H1 (cell line): ENCODE measurements around the gene DIP2C. TPM values are rescaled to one million over a fixed set of nuclear protein-coding genes. Genes with fewer than 3 reads are reported as not detected.
A peak's percentile ranks its signal among the peaks of the same experiment; 100 is the strongest.

Source experiments
- CTCF ChIA-PET: fragments of 300-600 bp; sonication (Branson Sonifier 250); formaldehyde crosslinking; loops from one replicate; lab custom pipeline; 2021; ENCODE audit not compliant: partially characterized antibody; lab: Charles Lee
- POLR2A ChIA-PET: fragments of 300-600 bp; sonication (Branson Sonifier 250); formaldehyde crosslinking; loops from one replicate; lab custom pipeline; 2021; ENCODE audit warnings: inconsistent platforms; ENCODE audit not compliant: partially characterized antibody; lab: Charles Lee
- DNase-seq, 2 experiments: peaks; one replicate each; pipeline versions ENCODE4 v3.0.0 to v3.0.0-alpha.2; 2010 to 2022; ENCODE audit warnings: low spot score in 2 of 2, low read depth in 1 of 2, mixed read lengths in 1 of 2
- FAIRE-seq: peaks from 2 replicates; lab custom pipeline; 2011; peaks lifted over from hg19 to GRCh38; lab: Jason Lieb, UNC
- H2AFZ ChIP-seq: 2 replicates; pipeline ENCODE4 v1.8.1; 2012; ENCODE audit warnings: low read length, inconsistent platforms
- H2AK5ac ChIP-seq: 2 replicates; pipeline ENCODE4 v1.6.1; 2013; ENCODE audit warnings: low read depth, low read length
- H2BK120ac ChIP-seq: replicated peaks from 2 replicates; pipeline ENCODE3; 2013; ENCODE audit warnings: low read depth, low read length, inconsistent platforms
- H2BK12ac ChIP-seq: 2 replicates; pipeline ENCODE4 v1.6.1; 2013; ENCODE audit warnings: low read depth, low read length
- H2BK15ac ChIP-seq: 2 replicates; pipeline ENCODE4 v1.6.1; 2013; ENCODE audit warnings: low read length
- H2BK20ac ChIP-seq: 2 replicates; pipeline ENCODE4 v1.6.1; 2013; ENCODE audit warnings: low read length
- H2BK5ac ChIP-seq: 2 replicates; pipeline ENCODE4 v1.6.1; 2013; ENCODE audit warnings: low read depth, low read length
- H3K14ac ChIP-seq: 2 replicates; pipeline ENCODE4 v1.6.1; 2013; ENCODE audit warnings: inconsistent platforms; ENCODE audit not compliant: insufficient read length
- H3K18ac ChIP-seq: 2 replicates; pipeline ENCODE4 v1.6.1; 2013; ENCODE audit warnings: low read length; ENCODE audit errors: extremely low read depth
- H3K23ac ChIP-seq: 2 replicates; pipeline ENCODE4 v1.6.1; 2013; ENCODE audit warnings: inconsistent platforms; ENCODE audit not compliant: insufficient read length
- H3K23me2 ChIP-seq: 2 replicates; pipeline ENCODE4 v1.6.1; 2013; ENCODE audit warnings: low read depth, low read length
- H3K27ac ChIP-seq: 2 replicates; pipeline ENCODE4 v1.6.1; 2011; ENCODE audit warnings: low read depth, low read length, inconsistent platforms
- H3K27me3 ChIP-seq, 4 experiments: replicated peaks in 1 of 4; 1 replicate in 1 of 4; 2 replicates in 3 of 4; pipeline versions ENCODE4 v1.6.1 to v1.8.1; 2011 to 2013; ENCODE audit warnings: low read length in 3 of 4, mild to moderate bottlenecking in 3 of 4, inconsistent platforms in 2 of 4, mixed read lengths in 2 of 4, moderate library complexity in 1 of 4; ENCODE audit not compliant: control insufficient read depth in 3 of 4, insufficient read depth in 3 of 4; ENCODE audit errors: extremely low read depth in 1 of 4
- H3K36me3 ChIP-seq, 4 experiments: 2 replicates each; pipeline versions ENCODE4 v1.6.1 to v1.8.1; 2011 to 2013; ENCODE audit warnings: mild to moderate bottlenecking in 4 of 4, low read length in 3 of 4, moderate library complexity in 2 of 4, control low read depth in 1 of 4, inconsistent platforms in 1 of 4; ENCODE audit not compliant: insufficient read depth in 4 of 4, control insufficient read depth in 2 of 4
- H3K4ac ChIP-seq: replicated peaks from 2 replicates; pipeline ENCODE3; 2013; ENCODE audit warnings: low read length, low read depth, mixed read lengths, inconsistent platforms; ENCODE audit not compliant: insufficient read length
- H3K4me1 ChIP-seq, 4 experiments: replicated peaks in 1 of 4; 1 replicate in 1 of 4; 2 replicates in 3 of 4; pipeline versions ENCODE4 v1.6.1 to v1.8.1; 2011 to 2013; ENCODE audit warnings: low read length in 3 of 4, inconsistent platforms in 2 of 4, mixed read lengths in 1 of 4; ENCODE audit not compliant: insufficient read depth in 4 of 4, control insufficient read depth in 3 of 4
- H3K4me2 ChIP-seq, 2 experiments: 2 replicates each; pipeline versions ENCODE4 v1.6.1 to v1.8.1; 2011 to 2013; ENCODE audit warnings: low read depth in 2 of 2, low read length in 2 of 2, control low read depth in 1 of 2, inconsistent platforms in 1 of 2, mild to moderate bottlenecking in 1 of 2; ENCODE audit not compliant: insufficient read depth in 1 of 2
- H3K4me3 ChIP-seq, 4 experiments: fragments of 200-600, 300-600 bp in 1 of 4; sonication (generic), shearing (Covaris generic), sonication (Bioruptor Twin) in 1 of 4; 2 replicates each; pipeline versions ENCODE4 v1.5.1 to v1.8.1; 2011 to 2016; ENCODE audit warnings: low read length in 4 of 4, low read depth in 3 of 4, control low read depth in 2 of 4, inconsistent platforms in 2 of 4, mild to moderate bottlenecking in 2 of 4, mixed read lengths in 1 of 4, moderate library complexity in 1 of 4; ENCODE audit not compliant: insufficient read depth in 2 of 4; ENCODE audit errors: extremely low read depth in 1 of 4
- H3K56ac ChIP-seq: replicated peaks from 2 replicates; pipeline ENCODE3; 2013; ENCODE audit warnings: low read depth, mild to moderate bottlenecking, mixed read lengths, low read length, inconsistent platforms; ENCODE audit not compliant: insufficient read length
- H3K79me1 ChIP-seq: 2 replicates; pipeline ENCODE4 v1.6.1; 2013; ENCODE audit warnings: low read depth, low read length, control low read depth
- H3K79me2 ChIP-seq, 2 experiments: 2 replicates each; pipeline versions ENCODE4 v1.6.1 to v1.8.1; 2012 to 2013; ENCODE audit warnings: low read length in 2 of 2, mild to moderate bottlenecking in 2 of 2, inconsistent platforms in 1 of 2; ENCODE audit not compliant: insufficient read depth in 2 of 2, control insufficient read depth in 1 of 2
- H3K9ac ChIP-seq, 4 experiments: replicated peaks in 1 of 4; 1 replicate in 1 of 4; 2 replicates in 3 of 4; pipeline versions ENCODE4 v1.6.1 to v1.8.1; 2011 to 2013; ENCODE audit warnings: low read depth in 3 of 4, low read length in 3 of 4, control low read depth in 2 of 4, mild to moderate bottlenecking in 2 of 4, moderate library complexity in 2 of 4, inconsistent platforms in 1 of 4; ENCODE audit errors: extremely low read depth in 1 of 4
- H3K9me3 ChIP-seq, 2 experiments: 2 replicates each; pipeline versions ENCODE4 v1.6.1 to v1.8.1; 2012 to 2013; ENCODE audit warnings: mild to moderate bottlenecking in 2 of 2, moderate library complexity in 2 of 2, control low read depth in 1 of 2, inconsistent platforms in 1 of 2, low read depth in 1 of 2, low read length in 1 of 2, mixed read lengths in 1 of 2; ENCODE audit not compliant: insufficient read depth in 2 of 2
- H4K20me1 ChIP-seq, 2 experiments: replicated peaks in 1 of 2; 2 replicates each; pipeline versions ENCODE3 to v1.8.1; 2011 to 2013; ENCODE audit warnings: inconsistent platforms in 2 of 2, low read length in 2 of 2, mild to moderate bottlenecking in 1 of 2; ENCODE audit not compliant: insufficient read depth in 2 of 2, control insufficient read depth in 1 of 2
- H4K5ac ChIP-seq: 2 replicates; pipeline ENCODE4 v1.6.1; 2013; ENCODE audit warnings: low read length, low read depth, mixed read lengths, inconsistent platforms; ENCODE audit not compliant: insufficient read length
- H4K8ac ChIP-seq: 2 replicates; pipeline ENCODE4 v1.8.0; 2013; ENCODE audit warnings: mild to moderate bottlenecking, moderate library complexity, low read length, inconsistent platforms; ENCODE audit not compliant: insufficient read depth; ENCODE audit errors: extremely low read depth
- H4K91ac ChIP-seq: replicated peaks from 2 replicates; pipeline ENCODE3; 2013; ENCODE audit warnings: low read length, mixed read lengths, inconsistent platforms; ENCODE audit not compliant: insufficient read length
- ATF3 ChIP-seq: IDR thresholded peaks from 2 replicates; pipeline ENCODE4 v1.6.1; 2011; ENCODE audit warnings: low read depth, mild to moderate bottlenecking, low read length; ENCODE audit not compliant: insufficient read depth
- CBX5 ChIP-seq: fragments of 300-800, 300-1000 bp; sonication (generic); IDR thresholded peaks from 2 replicates; pipeline ENCODE4 v1.7.1; 2016; ENCODE audit warnings: antibody characterized with exemption, low read length, low read depth
- E2F6 ChIP-seq: IDR thresholded peaks from 2 replicates; pipeline ENCODE4 v1.6.1; 2012; ENCODE audit warnings: inconsistent platforms
- EP300 ChIP-seq, 2 experiments: IDR thresholded peaks; 1 replicate in 1 of 2; 2 replicates in 1 of 2; pipeline ENCODE4 v1.6.1; 2011 to 2012; ENCODE audit warnings: low read depth in 2 of 2, low read length in 2 of 2, mild to moderate bottlenecking in 2 of 2, borderline replicate concordance in 1 of 2, inconsistent platforms in 1 of 2, moderate library complexity in 1 of 2
- GABPA ChIP-seq: IDR thresholded peaks from 2 replicates; pipeline ENCODE4 v1.6.1; 2011; ENCODE audit warnings: mild to moderate bottlenecking, low read length, moderate library complexity, borderline replicate concordance; ENCODE audit not compliant: insufficient read depth
- SIN3A ChIP-seq, 2 experiments: IDR thresholded peaks in 1 of 2; conservative IDR thresholded peaks in 1 of 2; 2 replicates each; pipeline ENCODE4 v1.6.1; 2011 to 2012; ENCODE audit warnings: low read length in 2 of 2, improper control_type of control experiment in 1 of 2, low read depth in 1 of 2, mild to moderate bottlenecking in 1 of 2
- SIX5 ChIP-seq: IDR thresholded peaks from 2 replicates; pipeline ENCODE4 v1.6.1; 2011; ENCODE audit warnings: mild to moderate bottlenecking, low read depth, low read length
- YY1 ChIP-seq: IDR thresholded peaks from 2 replicates; pipeline ENCODE4 v1.6.1; 2011; ENCODE audit warnings: low read depth, mild to moderate bottlenecking, low read length
- WGBS, 2 experiments: shearing (Covaris generic) in 1 of 2; methylation state at CpG; one replicate each; pipeline versions ENCODE4 v1.1.6 to v1.1.7; 2013 to 2015; ENCODE audit warnings: low lambda C conversion rate in 2 of 2, mixed read lengths in 2 of 2, inconsistent platforms in 1 of 2, low coverage in 1 of 2, missing lambda C conversion rate in 1 of 2; ENCODE audit not compliant: insufficient replicate concordance in 2 of 2, insufficient coverage in 1 of 2, insufficient read length in 1 of 2; ENCODE audit errors: extremely low coverage in 1 of 2, missing lambda C conversion rate in 1 of 2; 5-methylcytosine and 5-hydroxymethylcytosine counted together
- polyA plus RNA-seq, 7 experiments: library from polyadenylated mRNA; depleted of rRNA in 3 of 7; stranded (reverse) in 5 of 7; unstranded in 2 of 7; fragments of >200 nt in 5 of 7; fragments of 200-250 nt in 2 of 7; gene quantifications; 1 replicate in 5 of 7; 2 replicates in 1 of 7; 4 replicates in 1 of 7; pipeline versions ENCODE4 v1.2.1 to v1.2.3, GENCODE V29; 2011 to 2013; ENCODE audit warnings: missing spikeins in 2 of 7, mixed read lengths in 2 of 7
- total RNA-seq: library from RNA; stranded (reverse); fragmentation: NEBNext Ultra II Directional; extraction: Animal tissue kit (Norgen Biotek cat#: 25700); gene quantifications from 2 replicates; pipeline ENCODE4 v1.2.1, GENCODE V29; 2021
- TF ChIP-seq, protein P1 (sequence below): IDR thresholded peaks from 2 replicates; pipeline ENCODE4 v1.6.1; 2011; ENCODE audit warnings: low read length, improper control_type of control experiment

DIP2C gene
- total and polyA plus RNA-seq, 2 of the 8 experiments (the other 6 are each of a cell fraction or from before 2014, with no cell fraction given) = 3.8 to 9.3 TPM

- Histone ChIP-seq H3K4me3 (no peak overlapping the region), H2BK5ac (no peak overlapping the region), H3K23ac (no peak overlapping the region), H3K27ac (no peak overlapping the region), H3K9ac (no peak overlapping the region), H4K5ac (no peak overlapping the region), H3K27me3 (no peaks in the 10 kb centered on the region), H2BK120ac (no peak overlapping the region), H4K8ac (peak overlapping the region; percentile 43; the same call in 1 of the 2 replicates), H2BK15ac (no peak overlapping the region), H3K4ac (no peak overlapping the region), H3K9me3 (no peaks in the 10 kb centered on the region), H3K79me2 (peaks cover 0 to 2% of the 10 kb centered on the region in 2 experiments; a peak in 1 of 4 replicates), H4K20me1 (peaks cover 2 to 6% of the 10 kb centered on the region in 2 experiments), H2BK12ac (no peak overlapping the region), H3K18ac (no peak overlapping the region), H3K14ac (no peak overlapping the region), H2BK20ac (no peak overlapping the region), H3K56ac (no peak overlapping the region), H3K36me3 (no peaks in the 10 kb centered on the region), H2AK5ac (peak overlapping the region; percentile 14; the same call in 1 of the 2 replicates), H4K91ac (no peak overlapping the region), H3K79me1 (peaks cover 9% of the 10 kb centered on the region), H3K4me2 (no peak overlapping the region), H3K4me1 (peaks cover 0 to 3% (median 1%) of the 10 kb centered on the region in 4 experiments; a peak in 4 of 7 replicates), H3K23me2 (no peaks in the 10 kb centered on the region), H2AFZ (no peak overlapping the region)
- POLR2A ChIA-PET = no interaction called here
- 90% methylated on average over 17 of the region's 17 CpGs; no CpG with 5 or more reads in 1 of the 2 experiments for WGBS, 2 experiments
- DNase-seq = no peak
- CTCF ChIA-PET = interaction anchor here (1.0 to 1.4 kb wide), 3 partner anchors 8 to 90 kb away, joined by 3 to 5 read pairs (median 5); no protein-coding TSS in a partner anchor
- no peak for FAIRE-seq
- TF ChIP-seq E2F6 (no peak), SIN3A (conservative IDR thresholded peaks at IDR 0.05 in 1 of 2, IDR thresholded peaks at IDR 0.05 in 1 of 2; ENCODE audit: low read depth in 1 of 2, low read length in 2 of 2) (no peak), CBX5 (no peak), ATF3 (no peak), SIX5 (no peak), GABPA (no peak), EP300 (IDR thresholded peaks at IDR 0.05; ENCODE audit: borderline replicate concordance in 1 of 2, low read depth in 2 of 2, low read length in 2 of 2) (no peak), YY1 (no peak)
- TF ChIP-seq, protein P1, sequence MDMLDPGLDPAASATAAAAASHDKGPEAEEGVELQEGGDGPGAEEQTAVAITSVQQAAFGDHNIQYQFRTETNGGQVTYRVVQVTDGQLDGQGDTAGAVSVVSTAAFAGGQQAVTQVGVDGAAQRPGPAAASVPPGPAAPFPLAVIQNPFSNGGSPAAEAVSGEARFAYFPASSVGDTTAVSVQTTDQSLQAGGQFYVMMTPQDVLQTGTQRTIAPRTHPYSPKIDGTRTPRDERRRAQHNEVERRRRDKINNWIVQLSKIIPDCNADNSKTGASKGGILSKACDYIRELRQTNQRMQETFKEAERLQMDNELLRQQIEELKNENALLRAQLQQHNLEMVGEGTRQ = no peak
Measured at GRCh38 chr10:596725-597345, 92.6 kb downstream of the DIP2C start.
